Measurements from ENCODE around the gene SORL1. TPM values are rescaled to one million over a fixed set of nuclear protein-coding genes. Genes with fewer than 3 reads are reported as not detected.

The SORL1 gene
- total RNA-seq, 2 experiments from 2014 or later: 228 to 411 TPM

GRCh38 chr11:121451178-121451985 lies 732 bp upstream of the SORL1 start:
- ChIA-PET CTCF (ENCODE audit: unreplicated experiment) (interaction anchor here (0.9 to 1.8 kb wide), 5 partner anchors 17 to 24 kb away, joined by 3 to 8 read pairs (median 4); no protein-coding TSS in a partner anchor), POLR2A (interaction anchor here (0.6 to 14.5 kb wide), 20 partner anchors 8 to 127 kb away, joined by 3 to 413 read pairs (median 6); no protein-coding TSS in a partner anchor)
- Histone ChIP-seq H3K4me2 (ENCODE audit: low read length) (peak overlapping the region; percentile 79), H2AFZ (ENCODE audit: low read length) (no peak overlapping the region; the same call in 1 of the 2 replicates), H3K9me2 (ENCODE audit: insufficient read depth, low read length) (no peaks in the 10 kb centered on the region), H3K4me3 (ENCODE audit: low read depth, low read length, poor library complexity, severe bottlenecking) (peak overlapping the region; percentile 89), H3K79me2 (ENCODE audit: insufficient read depth, low read depth, low read length) (peaks cover 81% of the 10 kb centered on the region), H3K36me3 (ENCODE audit: insufficient read depth, low read length) (peaks cover 45% of the 10 kb centered on the region), H4K20me1 (ENCODE audit: insufficient read depth, low read length) (peaks cover 3% of the 10 kb centered on the region; the same call in 1 of the 2 replicates), H3K4me1 (ENCODE audit: insufficient read depth, low read length, poor library complexity, severe bottlenecking) (peaks cover 73% of the 10 kb centered on the region), H3K9me3 (ENCODE audit: low read length) (no peaks in the 10 kb centered on the region), H3K27ac (ENCODE audit: low read depth, low read length, poor library complexity, severe bottlenecking) (peak overlapping the region; percentile 97)
- peak; percentile 79 for DNase-seq (ENCODE audit: low spot score)
- intact Hi-C loops (cut with micrococcal nuclease; ENCODE audit: unreplicated experiment): loop anchor here (1.0 kb wide), 3 partner anchors 21 to 127 kb away; no protein-coding TSS in a partner anchor
- no TSS peak for BruUV-seq (replicated peaks)
- TF ChIP-seq CTCF (conservative IDR thresholded peaks at IDR 0.05; ENCODE audit: low read length) (no peak), EZH2phosphoT487 (IDR thresholded peaks at IDR 0.05; ENCODE audit: borderline replicate concordance, low read depth, low read length) (no peak)

GRCh38 chr11:121452609-121453150 lies 566 bp downstream of the SORL1 start, which contains the start of gene SORL1-AS1:
Gene SORL1-AS1 (minus strand): TSS chr11:121452967.
- DNase-seq (ENCODE audit: low spot score): peak; percentile 59
- intact Hi-C loops (cut with micrococcal nuclease; ENCODE audit: unreplicated experiment): no loop called here
- Histone ChIP-seq H3K79me2 (ENCODE audit: insufficient read depth, low read depth, low read length) (peaks cover 91% of the 10 kb centered on the region), H3K9me3 (ENCODE audit: low read length) (no peaks in the 10 kb centered on the region), H3K9me2 (ENCODE audit: insufficient read depth, low read length) (no peaks in the 10 kb centered on the region), H3K4me1 (ENCODE audit: insufficient read depth, low read length, poor library complexity, severe bottlenecking) (peaks cover 73% of the 10 kb centered on the region), H3K4me2 (ENCODE audit: low read length) (peak within 1 kb of the TSS; percentile 96), H3K27ac (ENCODE audit: low read depth, low read length, poor library complexity, severe bottlenecking) (peak within 1 kb of the TSS; percentile 97), H4K20me1 (ENCODE audit: insufficient read depth, low read length) (peaks cover 16% of the 10 kb centered on the region), H3K4me3 (ENCODE audit: low read depth, low read length, poor library complexity, severe bottlenecking) (peak within 1 kb of the TSS; percentile 89), H2AFZ (ENCODE audit: low read length) (no peak within 1 kb of the TSS), H3K36me3 (ENCODE audit: insufficient read depth, low read length) (peaks cover 58% of the 10 kb centered on the region)
- BruUV-seq (replicated peaks): no TSS peak
- ChIA-PET CTCF (ENCODE audit: unreplicated experiment) (interaction anchor here (0.8 to 1.2 kb wide), 2 partner anchors 25 to 41 kb away, joined by 3 read pairs; no protein-coding TSS in a partner anchor), POLR2A (interaction anchor here (0.6 to 14.5 kb wide), 5 partner anchors 21 to 104 kb away, joined by 3 to 413 read pairs (median 4); no protein-coding TSS in a partner anchor)
- TF ChIP-seq EZH2phosphoT487 (IDR thresholded peaks at IDR 0.05; ENCODE audit: borderline replicate concordance, low read depth, low read length) (no peak), CTCF (conservative IDR thresholded peaks at IDR 0.05; ENCODE audit: low read length) (no peak; the same call in 1 of the 2 replicates)

All from OCI-LY7 (cell line).